Liver (tissue), 3 donors: ENCODE data around the gene TPST2.
"Not testable (repeated sequence)": the region's sequence is repeated elsewhere in the genome, so short reads cannot be mapped to it uniquely, and the experiment has no call there.

Source experiments
- CTCF ChIP-seq: fragments of 150-350 bp; IDR thresholded peaks from 2 replicates; pipeline ENCODE4 v1.5.1; 2017; ENCODE audit warnings: improper control_type of control experiment, low read depth, low read length; ENCODE audit not compliant: missing input control
- JUND ChIP-seq, 2 donors: IDR thresholded peaks; 2 replicates each; pipeline ENCODE4 v1.6.1; 2016; ENCODE audit warnings: antibody characterized with exemption in 2 of 2
- MAX ChIP-seq: IDR thresholded peaks from 2 replicates; pipeline ENCODE4 v1.6.1; 2016; ENCODE audit warnings: antibody characterized with exemption
- RAD21 ChIP-seq, 2 donors: IDR thresholded peaks; 2 replicates each; pipeline ENCODE4 v1.6.1; 2016; ENCODE audit warnings: antibody characterized with exemption in 2 of 2, mild to moderate bottlenecking in 2 of 2
- REST ChIP-seq: IDR thresholded peaks from 2 replicates; pipeline ENCODE4 v1.6.1; 2016; ENCODE audit warnings: antibody characterized with exemption, mild to moderate bottlenecking
- TAF1 ChIP-seq: conservative IDR thresholded peaks from 2 replicates; pipeline ENCODE4 v1.6.1; 2016; ENCODE audit warnings: antibody characterized with exemption, mild to moderate bottlenecking
- YY1 ChIP-seq: IDR thresholded peaks from 2 replicates; pipeline ENCODE4 v1.6.1; 2016; ENCODE audit warnings: antibody characterized with exemption, mild to moderate bottlenecking
- donor health status: healthy.
- donor health status: healthy.

GRCh38 chr22:26613753-26614152 lies 23.8 kb upstream of the TPST2 start:
- not testable (repeated sequence) for TF ChIP-seq MAX; REST; JUND (IDR thresholded peaks at IDR 0.05); RAD21 (IDR thresholded peaks at IDR 0.05); CTCF; TAF1; YY1
